NCI-H1694 treated with DMSO at 0.1 percent for 48 hours (cell line): ENCODE measurements around the gene IDH2.

Experiments
- DNase-seq: peaks from one replicate; lab custom pipeline; 2025; lab: John Stamatoyannopoulos, UW

IDH2 gene

DNA sequence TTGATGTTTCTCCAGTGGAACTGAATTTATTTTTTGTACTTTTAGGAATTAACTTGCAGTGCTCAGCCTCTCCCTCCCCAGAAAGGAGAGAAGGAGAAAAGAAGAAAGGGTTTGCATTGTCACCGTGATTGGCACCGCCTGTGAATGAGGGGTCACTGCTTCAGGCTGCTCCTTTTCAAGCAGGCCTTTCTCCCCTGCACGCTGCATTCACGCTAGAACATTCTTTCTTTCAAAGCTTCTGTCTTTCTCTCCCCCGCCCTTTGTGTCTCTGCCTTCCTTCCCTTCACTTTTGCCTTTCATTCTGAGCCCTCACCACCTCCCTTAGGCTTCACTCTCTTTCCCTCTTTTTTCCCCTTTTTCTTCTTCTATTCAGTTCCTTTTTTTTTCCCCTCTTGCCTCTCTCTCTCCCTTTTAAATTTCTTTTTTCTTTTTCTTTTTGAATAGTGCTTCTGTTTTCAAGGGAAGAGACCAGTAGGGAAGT lies 58.7 kb downstream of the IDH2 start:
- DNase-seq: no peak

DNA sequence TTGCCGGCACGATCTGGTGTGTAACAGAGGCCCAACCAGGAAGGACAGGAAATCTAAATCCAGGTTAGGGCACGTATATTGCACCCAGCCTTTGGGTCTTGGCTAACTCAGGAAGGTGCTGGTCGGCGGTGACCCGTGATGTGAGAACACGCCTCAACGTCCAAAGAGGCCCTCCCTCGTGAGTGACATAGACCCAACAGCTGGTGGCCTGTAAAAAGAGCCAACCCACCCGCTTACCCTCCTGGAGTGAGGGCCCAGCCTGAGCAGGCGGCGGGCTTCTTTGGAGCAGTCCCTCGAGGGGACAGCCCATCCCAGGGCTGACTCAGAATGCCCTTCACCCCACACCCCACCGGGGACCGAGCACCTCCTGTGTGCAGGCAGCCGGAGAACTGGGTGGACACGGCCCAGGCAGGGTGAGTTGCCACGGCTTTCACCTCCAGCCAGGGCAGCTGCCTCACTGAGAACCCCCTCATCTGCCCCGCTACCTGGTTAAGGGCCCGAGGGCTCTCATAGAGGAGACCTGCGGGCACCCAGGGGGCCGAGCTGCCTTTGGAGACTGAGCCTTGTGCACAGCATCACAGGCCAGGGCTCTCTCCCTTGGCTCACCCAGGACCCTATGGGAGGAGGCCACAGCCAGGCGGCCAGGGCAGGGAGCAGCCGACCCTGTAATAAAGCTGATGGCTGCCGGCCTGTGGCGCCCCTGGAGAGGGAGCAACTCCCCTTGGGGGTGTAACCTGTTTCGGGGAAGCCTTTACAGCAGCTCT lies 59.3 kb downstream of the IDH2 start:
- no peak for DNase-seq

DNA sequence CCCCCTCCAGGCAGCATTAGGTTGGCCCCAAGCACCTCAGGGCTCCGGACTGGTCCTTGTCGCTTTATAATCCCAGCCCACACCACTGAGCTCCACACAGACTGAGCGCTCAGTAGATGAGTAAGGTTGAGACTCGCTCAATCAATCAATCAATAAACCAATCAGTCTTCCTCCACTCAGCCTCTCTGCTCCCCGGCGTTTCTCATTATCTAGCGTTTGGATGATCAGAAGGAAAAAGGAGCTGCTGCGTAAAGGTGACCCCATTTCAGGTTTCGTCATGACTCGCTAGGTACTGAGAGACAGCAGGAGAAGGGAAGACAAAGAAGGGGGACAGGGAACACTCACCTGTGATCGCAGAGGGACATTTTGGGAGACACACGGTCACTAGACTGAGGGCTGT lies 59.9 kb downstream of the IDH2 start:
- no peak for DNase-seq

DNA sequence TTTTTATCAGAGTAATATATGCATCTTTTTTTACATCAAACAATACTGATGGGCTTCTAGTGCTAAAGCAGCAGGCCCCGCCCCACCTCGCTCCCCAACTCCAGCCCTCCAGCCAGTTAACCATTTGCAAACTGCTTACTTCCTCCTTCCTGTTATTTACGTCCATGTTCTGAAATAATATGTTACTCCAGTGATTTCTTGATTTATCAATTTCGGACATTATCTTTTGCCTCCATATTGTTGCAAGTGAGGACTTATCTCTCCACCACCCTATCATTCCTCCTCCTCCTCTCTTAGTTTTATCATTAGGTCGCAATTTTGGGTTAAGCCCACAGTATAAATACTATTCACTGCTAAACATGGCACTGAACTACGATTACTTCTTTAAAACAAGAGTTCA lies 61.6 kb downstream of the IDH2 start:
- no peak for DNase-seq

DNA sequence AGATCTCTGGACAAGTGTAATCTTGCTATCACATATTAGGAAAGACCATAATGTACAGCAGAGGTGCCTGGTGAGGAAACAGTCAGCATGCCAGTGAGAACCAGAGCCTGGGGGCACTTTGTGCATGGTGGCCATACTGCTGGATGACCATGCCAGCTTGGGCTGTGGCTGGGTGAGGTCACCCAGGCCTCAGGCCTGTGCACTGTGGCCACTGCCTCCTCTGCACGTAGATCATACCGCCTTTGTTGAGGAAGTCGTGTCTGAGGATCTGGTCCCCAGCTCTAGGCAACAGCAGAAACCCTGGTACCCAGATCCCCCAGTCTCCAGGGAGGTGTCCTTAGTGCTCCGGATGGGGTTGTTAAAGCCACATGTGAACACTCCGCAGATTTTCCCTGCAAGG lies 62.3 kb downstream of the IDH2 start:
- DNase-seq: no peak

DNA sequence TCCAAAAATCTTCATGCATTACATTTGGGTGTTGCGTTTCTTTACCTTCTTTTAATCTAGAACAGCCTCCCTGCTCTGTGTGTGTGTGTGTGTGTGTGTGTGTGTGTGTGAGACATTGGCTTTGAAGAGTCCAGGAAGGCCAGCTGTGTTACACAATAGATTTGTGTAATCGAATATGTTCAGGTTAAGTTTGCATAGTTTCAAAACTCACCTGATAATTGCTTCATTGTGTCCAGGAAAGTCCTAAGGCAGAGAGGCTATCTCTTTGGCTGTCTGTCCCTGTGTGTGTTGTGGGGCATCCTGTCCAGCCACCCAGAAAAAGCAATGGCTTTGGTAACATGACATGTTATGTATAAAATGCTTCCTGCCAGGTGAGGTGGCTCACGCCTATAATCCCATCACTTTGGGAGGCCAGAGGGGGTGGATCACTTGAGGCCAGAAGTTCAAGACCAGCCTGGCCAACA lies 63.6 kb downstream of the IDH2 start:
- no peak for DNase-seq

DNA sequence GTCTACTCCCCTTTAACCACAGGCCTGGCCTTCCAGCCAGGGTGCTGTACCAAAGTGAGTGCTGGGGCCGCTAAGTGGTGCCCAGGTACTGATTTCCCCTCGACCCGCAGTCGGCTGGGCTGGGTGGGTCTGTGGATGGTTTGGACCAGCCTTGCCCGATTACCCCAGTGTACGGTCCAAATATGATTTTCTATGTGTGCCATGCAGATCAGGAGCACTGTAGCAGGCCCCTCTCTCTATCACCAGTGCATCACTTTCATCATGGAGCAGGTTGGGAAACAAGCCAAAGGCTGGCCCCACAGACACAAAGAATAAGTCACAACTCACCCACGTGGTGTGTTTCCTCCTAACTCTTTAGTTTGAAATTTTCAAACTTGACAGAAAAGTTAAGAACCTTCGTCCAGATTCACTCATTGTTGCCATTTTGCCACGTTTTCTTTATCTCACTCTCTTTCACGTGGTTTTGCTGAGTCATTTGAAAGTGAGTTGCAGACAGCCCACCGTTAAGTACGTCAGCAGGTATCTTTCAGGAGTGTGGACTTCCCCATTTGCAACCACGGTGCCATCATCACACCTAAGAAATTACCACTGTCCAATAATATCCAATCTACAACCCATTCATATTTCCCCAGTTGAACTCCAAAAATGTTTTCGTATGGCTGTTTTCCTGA lies 64.2 kb downstream of the IDH2 start:
- no peak for DNase-seq

DNA sequence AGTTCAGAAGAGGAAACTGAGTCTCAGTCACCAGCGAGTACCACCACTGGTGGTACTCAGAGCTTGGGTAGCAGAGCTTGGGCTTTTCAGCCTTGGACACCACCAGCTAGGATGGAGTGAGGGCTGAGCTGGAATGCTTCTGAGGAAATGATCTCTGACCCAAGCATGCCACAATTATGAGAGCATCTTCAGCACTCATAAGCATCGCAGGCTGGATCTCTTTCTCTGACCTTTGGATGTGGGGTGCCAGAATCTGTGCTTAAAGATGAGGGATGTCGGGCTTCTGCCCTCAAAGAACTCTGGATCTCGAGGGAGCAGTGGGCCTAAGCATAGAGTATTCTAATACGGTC lies 64.8 kb downstream of the IDH2 start:
- no peak for DNase-seq

DNA sequence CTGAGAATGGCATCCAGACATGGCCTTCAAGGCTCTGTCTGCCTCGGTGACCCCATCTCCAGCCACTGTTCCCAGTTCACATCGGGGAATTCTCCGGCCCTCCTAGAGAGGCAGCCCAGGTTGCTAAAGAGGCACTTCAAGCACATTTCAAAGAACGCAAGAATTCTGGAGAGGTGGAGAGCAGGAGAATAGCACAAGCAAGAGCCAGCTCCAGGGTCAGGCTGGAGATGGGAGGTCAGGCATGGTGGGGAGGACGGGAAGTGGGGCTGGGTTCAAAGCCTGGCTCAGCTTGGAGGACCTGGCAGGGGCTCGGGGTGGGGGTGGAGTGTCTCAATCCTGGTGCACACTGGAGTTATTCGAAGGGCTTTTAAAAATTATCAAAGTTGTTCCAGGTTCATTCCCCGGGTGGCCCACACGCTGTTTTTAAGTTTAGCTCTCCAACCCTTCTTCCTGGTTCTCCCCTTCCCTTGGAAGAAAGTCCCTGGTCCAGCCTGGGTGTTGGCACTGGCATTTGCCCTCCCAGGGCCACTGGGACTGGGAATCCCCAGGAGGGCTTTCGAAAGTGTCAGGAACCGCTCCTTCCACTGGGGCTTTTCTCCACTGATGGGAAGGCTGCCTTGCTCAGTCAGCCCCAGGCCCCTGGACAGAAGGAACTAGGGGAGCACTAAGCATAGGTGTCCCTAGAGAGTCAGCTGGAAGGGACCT lies 65.3 kb downstream of the IDH2 start:
- no peak for DNase-seq

DNA sequence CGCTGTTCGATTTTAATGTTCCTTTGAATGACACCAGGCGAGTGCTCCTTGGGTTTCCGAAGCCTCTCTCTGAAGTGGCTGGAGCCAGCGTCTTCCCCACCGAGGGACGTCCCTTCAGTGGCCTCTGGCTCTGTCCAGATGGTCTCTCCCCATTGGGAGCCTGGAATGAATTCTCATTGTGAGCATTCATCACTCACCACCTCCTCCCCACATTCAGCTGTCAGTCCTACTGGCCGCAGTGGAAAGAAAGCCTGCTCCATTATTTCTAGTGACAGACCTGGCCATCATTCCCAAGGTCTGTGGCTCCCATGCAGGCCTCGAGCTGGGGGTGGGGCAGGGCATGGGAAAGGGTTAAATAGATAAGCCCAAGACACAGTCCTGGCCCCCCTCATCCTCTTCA lies 65.9 kb downstream of the IDH2 start:
- no peak for DNase-seq

DNA sequence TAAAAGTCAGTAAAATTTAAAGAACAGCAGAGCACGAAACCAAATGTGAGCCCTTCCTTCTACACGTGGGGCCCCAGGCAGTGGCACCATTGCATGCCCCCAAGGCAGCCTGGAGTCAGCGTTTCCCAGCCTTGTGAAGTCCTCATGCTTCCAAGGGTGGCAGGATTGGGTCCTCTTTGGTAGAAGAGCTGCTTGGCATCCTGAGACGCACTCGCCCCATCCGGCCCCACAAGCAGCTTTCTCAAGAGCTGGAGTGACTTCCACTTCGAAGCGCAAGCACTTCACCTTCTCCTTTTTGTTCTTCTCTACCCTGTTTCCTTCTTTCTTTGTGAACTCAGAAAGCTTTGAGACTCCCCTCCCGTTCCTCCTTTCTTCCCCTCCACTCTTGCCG lies 66.4 kb downstream of the IDH2 start:
- no peak for DNase-seq

DNA sequence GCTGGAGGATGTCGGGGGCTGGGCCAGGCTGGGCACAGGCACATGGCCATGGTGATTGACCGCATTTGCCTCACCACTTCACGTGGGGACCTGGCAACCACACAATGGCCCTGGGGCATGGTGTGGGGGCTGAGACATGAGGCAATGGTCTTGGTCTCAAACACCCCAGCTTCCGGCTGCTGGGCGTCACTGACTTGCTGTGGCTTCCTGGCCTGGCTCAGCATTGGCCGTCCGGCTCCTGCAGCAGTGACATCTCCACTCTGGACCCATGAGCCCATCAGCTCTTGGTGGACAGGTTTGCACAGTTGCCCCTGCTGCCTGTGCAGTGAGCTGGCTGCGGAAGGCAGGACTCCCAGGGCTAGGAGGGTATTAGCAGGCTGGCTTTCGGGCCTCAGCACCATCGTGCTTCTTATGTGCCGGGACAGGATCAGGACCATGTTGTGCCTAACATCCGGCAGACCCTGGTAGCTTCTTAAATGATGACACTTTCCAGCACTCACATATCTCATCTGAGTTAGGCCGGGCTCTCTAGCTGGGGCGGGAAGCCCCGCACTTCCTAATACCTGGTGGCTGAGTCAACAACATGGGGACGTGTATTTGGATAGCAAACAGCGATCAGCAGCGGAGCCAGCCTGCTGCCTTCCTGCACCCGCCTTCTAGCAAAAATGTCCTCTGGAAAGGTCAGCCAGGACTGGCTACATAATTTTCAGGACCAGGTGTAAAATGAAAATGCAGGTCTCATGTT lies 67.0 kb downstream of the IDH2 start:
- no peak for DNase-seq

DNA sequence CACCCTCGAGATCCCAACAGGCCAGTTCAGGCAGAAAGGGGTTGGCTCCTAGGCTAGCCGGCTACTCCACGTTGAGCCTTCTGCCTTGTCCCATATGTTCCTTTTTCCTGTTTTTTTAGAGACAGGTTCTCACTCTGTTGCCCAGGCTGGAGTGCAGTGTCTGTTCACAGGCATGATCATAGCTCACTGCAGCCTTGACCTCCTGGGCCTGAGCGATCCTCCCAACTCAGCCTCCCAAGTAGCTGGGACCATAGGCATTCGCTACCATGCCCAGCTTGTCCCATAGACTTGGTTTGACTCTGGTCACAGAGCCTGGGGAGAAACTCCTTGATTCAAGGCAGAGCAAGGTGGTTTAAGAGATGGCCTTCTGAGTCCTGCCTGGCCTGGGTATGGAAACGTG lies 68.8 kb downstream of the IDH2 start:
- DNase-seq: no peak
